MM.1S (cell line): ENCODE results near the gene CERS6.

Experiments used
- DNase-seq: peaks from one replicate; pipeline ENCODE4 v3.0.0-alpha.2; 2015
- H2AFZ ChIP-seq: fragments of 300-600 bp; sonication (generic); 2 replicates; pipeline ENCODE4 v1.6.0; 2016; ENCODE audit warnings: antibody characterized with exemption, low read length
- H3F3A ChIP-seq: fragments of 300-600 bp; sonication (generic); 2 replicates; pipeline ENCODE4 v1.6.1; 2016; ENCODE audit warnings: mild to moderate bottlenecking, antibody characterized with exemption, low read length, moderate library complexity, mixed read lengths; ENCODE audit not compliant: insufficient read depth
- H3K27ac ChIP-seq: fragments of 300-600 bp; sonication (generic); 2 replicates; pipeline ENCODE4 v1.5.1; 2016; ENCODE audit warnings: mild to moderate bottlenecking, low read length
- H3K27me3 ChIP-seq: fragments of 300-600 bp; sonication (generic); replicated peaks from 2 replicates; pipeline ENCODE4 v1.6.0; 2016; ENCODE audit warnings: low read length; ENCODE audit not compliant: insufficient read depth
- H3K36me3 ChIP-seq: fragments of 300-600 bp; sonication (generic); replicated peaks from 2 replicates; pipeline ENCODE4 v1.6.1; 2016; ENCODE audit warnings: mild to moderate bottlenecking, low read length, mixed read lengths; ENCODE audit not compliant: insufficient read depth
- H3K4me1 ChIP-seq: fragments of 300-600 bp; sonication (generic); 2 replicates; pipeline ENCODE4 v1.6.1; 2016; ENCODE audit warnings: low read length, mixed read lengths
- H3K4me2 ChIP-seq: fragments of 300-600 bp; sonication (generic); 2 replicates; pipeline ENCODE4 v1.6.0; 2016; ENCODE audit warnings: low read depth, low read length
- H3K4me3 ChIP-seq: fragments of 300-600 bp; sonication (generic); 2 replicates; pipeline ENCODE4 v1.5.1; 2016; ENCODE audit warnings: low read length, mixed read lengths
- H3K79me2 ChIP-seq: fragments of 300-600 bp; sonication (generic); 2 replicates; pipeline ENCODE4 v1.6.1; 2016; ENCODE audit warnings: mixed run types, low read length, mixed read lengths
- H3K9ac ChIP-seq: fragments of 300-600 bp; sonication (generic); 2 replicates; pipeline ENCODE4 v1.6.1; 2016; ENCODE audit warnings: low read length, mixed read lengths
- H3K9me2 ChIP-seq: fragments of 300-600 bp; sonication (generic); replicated peaks from 2 replicates; pipeline ENCODE4 v1.6.1; 2016; ENCODE audit warnings: mild to moderate bottlenecking, low read length, mixed read lengths; ENCODE audit not compliant: insufficient read depth
- H3K9me3 ChIP-seq: fragments of 300-600 bp; sonication (generic); replicated peaks from 2 replicates; pipeline ENCODE4 v1.6.1; 2016; ENCODE audit warnings: mild to moderate bottlenecking, low read length, mixed read lengths; ENCODE audit not compliant: insufficient read depth
- H4K20me1 ChIP-seq: fragments of 300-600 bp; sonication (generic); 2 replicates; pipeline ENCODE4 v1.6.1; 2016; ENCODE audit warnings: mild to moderate bottlenecking, low read length, moderate library complexity, mixed read lengths; ENCODE audit not compliant: insufficient read depth
- CTCF ChIP-seq: fragments of 300-600 bp; sonication (generic); IDR thresholded peaks from 2 replicates; pipeline ENCODE4 v1.5.1; 2016; ENCODE audit warnings: antibody characterized with exemption, low read length, mixed read lengths
- EZH2 ChIP-seq: fragments of 300-600 bp; sonication (generic); optimal IDR thresholded peaks from 2 replicates; pipeline ENCODE3; 2017; ENCODE audit warnings: low read depth, mild to moderate bottlenecking, antibody characterized with exemption, low read length, mixed read lengths
- EZH2phosphoT487 ChIP-seq: fragments of 300-600 bp; sonication (generic); IDR thresholded peaks from 2 replicates; pipeline ENCODE4 v1.6.1; 2018; ENCODE audit warnings: antibody characterized with exemption, low read length

CERS6 gene

DNA sequence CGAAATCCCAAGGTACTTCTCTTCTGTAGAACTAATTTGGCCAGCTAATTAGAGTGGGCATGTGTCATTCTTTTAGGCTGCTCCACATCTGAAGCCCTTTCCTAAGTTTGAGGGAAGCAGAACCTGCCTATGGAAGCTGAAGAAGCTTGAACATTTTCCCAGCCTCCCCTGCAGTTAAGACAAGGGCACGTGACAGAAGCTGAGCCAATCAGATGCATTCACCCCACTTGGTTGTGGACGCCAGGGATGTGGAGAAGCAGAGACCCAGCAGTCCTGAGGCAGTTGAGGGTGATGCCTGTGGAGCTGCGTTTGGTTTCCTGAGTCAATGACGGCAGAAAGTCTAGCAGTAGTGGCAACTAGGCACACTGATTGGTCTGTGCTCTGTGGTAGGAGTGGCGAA, 26.1 kb upstream of the CERS6 start:
- Histone ChIP-seq H3K27me3 (no peaks in the 10 kb centered on the region), H4K20me1 (no peaks in the 10 kb centered on the region), H3K36me3 (no peaks in the 10 kb centered on the region), H3K27ac (no peak overlapping the region), H3K9me3 (no peaks in the 10 kb centered on the region), H3K4me3 (no peak overlapping the region), H3K9ac (no peak overlapping the region), H3K4me2 (no peak overlapping the region), H3K9me2 (no peaks in the 10 kb centered on the region), H3K79me2 (no peaks in the 10 kb centered on the region), H2AFZ (no peak overlapping the region), H3K4me1 (peaks cover 16% of the 10 kb centered on the region), H3F3A (peaks cover 13% of the 10 kb centered on the region)
- DNase-seq = no peak
- TF ChIP-seq EZH2 = no peak
- no peak for TF ChIP-seq CTCF
- no peak for TF ChIP-seq EZH2phosphoT487

DNA sequence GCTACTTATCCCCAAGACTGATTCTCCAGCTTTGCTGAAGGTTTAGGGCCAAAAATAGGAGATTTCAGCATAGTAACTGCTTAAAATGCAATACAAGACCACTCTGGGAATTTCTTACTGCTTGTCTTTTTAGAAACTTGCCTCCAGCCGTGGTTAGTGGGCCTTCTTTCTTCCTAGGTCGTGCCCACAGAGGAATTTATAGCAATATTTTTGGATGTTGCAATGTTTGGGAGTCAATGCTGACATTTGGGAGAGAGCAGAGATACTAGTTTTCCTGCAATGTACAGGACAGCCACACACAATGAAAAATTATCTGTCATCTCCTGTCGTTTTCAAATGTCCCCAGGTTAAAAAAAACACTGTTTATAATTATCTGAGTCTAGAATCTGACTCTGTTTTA, 25.6 kb upstream of the CERS6 start:
- Histone ChIP-seq H4K20me1 (no peaks in the 10 kb centered on the region), H2AFZ (no peak overlapping the region)
- no peak for TF ChIP-seq EZH2phosphoT487
- TF ChIP-seq EZH2 = no peak
- no peak for TF ChIP-seq CTCF

DNA sequence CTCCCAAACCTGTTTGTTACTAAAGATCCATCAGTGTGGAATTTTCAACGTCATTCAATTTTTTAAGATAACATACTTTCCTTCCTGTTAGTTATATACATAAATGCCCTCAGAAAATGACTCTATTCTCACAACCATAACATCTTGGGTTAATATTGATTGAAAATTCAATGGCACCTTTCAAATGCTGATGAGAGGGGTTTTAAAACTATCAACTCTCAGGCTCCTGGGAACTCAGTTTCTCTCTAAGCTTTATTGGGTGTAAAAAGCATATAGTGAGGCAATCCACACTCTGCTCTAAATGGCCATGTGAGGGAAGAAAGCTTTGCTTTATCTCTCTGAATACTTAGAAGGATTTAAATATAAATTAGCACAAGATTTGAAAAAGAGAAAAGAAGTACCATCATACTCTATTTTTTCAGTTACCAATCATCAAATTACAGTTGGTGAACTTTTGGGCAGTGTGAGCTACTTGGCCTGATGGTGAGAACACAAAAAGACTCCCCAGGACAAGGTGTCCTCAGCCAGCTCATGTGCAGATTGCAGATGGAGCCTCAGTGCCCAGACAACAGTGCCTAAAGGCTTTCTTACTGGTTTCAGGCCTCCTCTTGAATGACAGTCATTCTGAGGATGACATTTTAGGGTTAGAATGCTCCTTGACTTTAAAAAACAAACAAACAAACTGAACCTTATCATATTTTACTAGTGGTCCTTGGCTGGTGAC, 24.6 kb upstream of the CERS6 start:
- Histone ChIP-seq H3K27ac (no peak overlapping the region), H3K79me2 (no peaks in the 10 kb centered on the region), H2AFZ (no peak overlapping the region), H3K4me3 (no peak overlapping the region), H3K9me2 (no peaks in the 10 kb centered on the region), H3K4me2 (no peak overlapping the region), H3K9ac (no peak overlapping the region), H3K4me1 (peaks cover 16% of the 10 kb centered on the region), H4K20me1 (no peaks in the 10 kb centered on the region), H3K9me3 (no peaks in the 10 kb centered on the region), H3F3A (peaks cover 13% of the 10 kb centered on the region), H3K27me3 (no peaks in the 10 kb centered on the region), H3K36me3 (no peaks in the 10 kb centered on the region)
- DNase-seq = no peak
- TF ChIP-seq EZH2phosphoT487 (no peak), EZH2 (no peak), CTCF (no peak)

More for the DNA sequence above, 25.6 kb upstream of the CERS6 start:
- H3K9me2 ChIP-seq = no peaks in the 10 kb centered on the region
- H3K4me3 ChIP-seq = no peak overlapping the region
- no peak overlapping the region for H3K9ac ChIP-seq
- no peaks in the 10 kb centered on the region for H3K27me3 ChIP-seq
- no peak for DNase-seq
- H3K4me2 ChIP-seq = peak overlapping the region; percentile 9; the same call in 1 of the 2 replicates
- no peaks in the 10 kb centered on the region for H3K79me2 ChIP-seq
- H3K9me3 ChIP-seq = no peaks in the 10 kb centered on the region
- H3K36me3 ChIP-seq = no peaks in the 10 kb centered on the region
- peaks cover 16% of the 10 kb centered on the region for H3K4me1 ChIP-seq
- no peak overlapping the region for H3K27ac ChIP-seq
- H3F3A ChIP-seq = peaks cover 13% of the 10 kb centered on the region
